Uterus (tissue), 2 donors: ENCODE results near the gene POLA2.

Source experiments
- CTCF ChIP-seq, 4 experiments: fragments of 200-600 bp in 2 of 4; fragments of 450-650 bp in 2 of 4; sonication (generic) in 2 of 4; IDR thresholded peaks; one replicate each; pipeline ENCODE4 v1.5.1; 2016 to 2019; ENCODE audit warnings: antibody characterized with exemption in 4 of 4, mild to moderate bottlenecking in 2 of 4, moderate library complexity in 1 of 4
- POLR2A ChIP-seq, 2 donors: fragments of 450-650 bp; IDR thresholded peaks; one replicate each; pipeline ENCODE4 v1.6.1; 2016; ENCODE audit warnings: antibody characterized with exemption in 2 of 2, mild to moderate bottlenecking in 1 of 2, moderate library complexity in 1 of 2

GRCh38 chr11:65310215-65310614 is 48.5 kb downstream of the POLA2 start:
- TF ChIP-seq CTCF (IDR thresholded peaks at IDR 0.05) = no peak
- no peak for TF ChIP-seq POLR2A (IDR thresholded peaks at IDR 0.05)
